Measurements from ENCODE around the gene RAB42. TPM values are rescaled to one million over a fixed set of nuclear protein-coding genes. Genes with fewer than 3 reads are reported as not detected.
"Not testable (repeated sequence)": the region's sequence is repeated elsewhere in the genome, so short reads cannot be mapped to it uniquely, and the experiment has no call there.

The RAB42 gene
- polyA plus RNA-seq, 3 donors, result 0.12 to 0.23 TPM; not detected in 1

DNA sequence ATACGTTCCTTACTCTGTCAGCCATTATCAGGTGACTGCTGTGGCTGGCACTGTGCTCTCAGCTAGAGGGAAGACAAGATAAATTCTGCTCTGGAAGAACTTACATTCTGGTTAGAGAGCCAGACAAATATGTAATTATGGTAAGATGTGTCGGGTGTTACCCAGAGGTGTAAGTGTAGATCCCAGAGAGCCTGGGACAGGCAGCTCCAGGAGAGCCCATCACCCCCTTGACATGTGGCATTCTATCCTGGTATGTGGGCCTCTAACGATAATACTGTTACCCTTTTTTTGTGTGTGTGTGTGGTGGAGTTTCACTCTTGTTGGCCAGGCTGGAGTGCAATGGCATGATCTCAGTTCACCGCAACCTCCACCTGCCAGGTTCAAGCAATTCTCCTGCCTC is 20.2 kb upstream of the RAB42 start:
- H3K36me3 ChIP-seq (replicated peaks in 1 of 2; ENCODE audit: control insufficient read depth in 1 of 2, insufficient read depth in 2 of 2, low read length in 2 of 2), result peaks cover 47 to 75% of the 10 kb centered on the region in 2 donors
- H3K27ac Mint-ChIP-seq, result peak overlapping the region in 1 of 7 donors; percentile 54
- DNase-seq, result no peak
- H3K4me1 ChIP-seq (ENCODE audit: control insufficient read depth in 1 of 2, insufficient read depth in 2 of 2, low read length in 2 of 2), result no peaks in the 10 kb centered on the region
- H3K4me3 Mint-ChIP-seq, result no peak overlapping the region
- no peak overlapping the region for H2AFZ ChIP-seq (ENCODE audit: insufficient read depth, low read depth, low read length, poor library complexity, severe bottlenecking)
- H3K4me1 Mint-ChIP-seq, result peaks cover under 1% of the 10 kb centered on the region
- TF ChIP-seq CTCF (IDR thresholded peaks at IDR 0.05), result no peak
- H4K20me1 ChIP-seq (ENCODE audit: insufficient read depth, low read length), result no peaks in the 10 kb centered on the region
- H3K27me3 Mint-ChIP-seq (ENCODE audit: low read depth in 3 of 3), result no peaks in the 10 kb centered on the region
- H3K27me3 ChIP-seq (ENCODE audit: control insufficient read depth in 2 of 2, insufficient read depth in 2 of 2, low read length in 2 of 2), result no peaks in the 10 kb centered on the region
- no peak overlapping the region for H3K9ac ChIP-seq (ENCODE audit: insufficient read depth, low read length, poor library complexity, severe bottlenecking)
- no peaks in the 10 kb centered on the region for H3K9me3 Mint-ChIP-seq
- H3K4me3 ChIP-seq (replicated peaks in 1 of 3; ENCODE audit: low read depth in 2 of 3, low read length in 3 of 3), result no peak overlapping the region
- H3K27ac ChIP-seq (ENCODE audit: low read depth in 1 of 2, low read length in 2 of 2), result no peak overlapping the region
- H3K79me2 ChIP-seq (ENCODE audit: insufficient read depth, low read length), result no peaks in the 10 kb centered on the region
- intact Hi-C loops (cut with micrococcal nuclease), result no loop called here
- WGBS (ENCODE audit: insufficient coverage), result 94% methylated on average over 2 of the region's 4 CpGs
- H3K4me2 ChIP-seq (replicated peaks; ENCODE audit: extremely low read depth, low read length, poor library complexity, severe bottlenecking), result no peak overlapping the region
- H3K36me3 Mint-ChIP-seq, result peaks cover 46 to 91% of the 10 kb centered on the region in 2 donors
- H3K9me3 ChIP-seq (replicated peaks in 1 of 2; ENCODE audit: control insufficient read depth in 1 of 2, insufficient read depth in 1 of 2, low read length in 2 of 2), result no peaks in the 10 kb centered on the region

DNA sequence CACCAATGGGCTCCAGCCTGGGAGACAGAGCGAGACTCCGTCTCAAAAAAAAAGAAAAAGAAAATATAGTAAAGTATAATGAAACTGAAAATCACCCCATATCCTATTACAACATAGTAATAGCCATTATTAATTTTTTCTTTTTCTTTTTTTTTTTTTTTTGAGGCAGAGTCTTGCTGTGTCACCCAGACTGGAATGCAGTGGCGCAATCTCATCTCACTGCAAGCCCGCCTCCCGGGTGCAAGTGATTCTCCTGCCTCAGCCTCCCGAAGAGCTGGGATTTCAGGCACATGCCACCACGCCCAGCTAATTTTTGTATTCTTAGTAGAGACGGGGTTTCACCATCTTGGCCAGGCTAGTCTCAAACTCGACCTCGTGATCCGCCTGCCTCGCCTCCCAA is 19.2 kb upstream of the RAB42 start:
- intact Hi-C loops (cut with micrococcal nuclease); H3K4me3 Mint-ChIP-seq; H3K27me3 Mint-ChIP-seq (ENCODE audit: low read depth in 3 of 3); H3K79me2 ChIP-seq (ENCODE audit: insufficient read depth, low read length); H3K9ac ChIP-seq (ENCODE audit: insufficient read depth, low read length, poor library complexity, severe bottlenecking); DNase-seq; H3K4me1 ChIP-seq (ENCODE audit: control insufficient read depth in 1 of 2, insufficient read depth in 2 of 2, low read length in 2 of 2); H3K9me3 ChIP-seq (replicated peaks in 1 of 2; ENCODE audit: control insufficient read depth in 1 of 2, insufficient read depth in 1 of 2, low read length in 2 of 2); H3K4me2 ChIP-seq (replicated peaks; ENCODE audit: extremely low read depth, low read length, poor library complexity, severe bottlenecking); H3K27ac ChIP-seq (ENCODE audit: low read depth in 1 of 2, low read length in 2 of 2); H3K27me3 ChIP-seq (ENCODE audit: control insufficient read depth in 2 of 2, insufficient read depth in 2 of 2, low read length in 2 of 2); H2AFZ ChIP-seq (ENCODE audit: insufficient read depth, low read depth, low read length, poor library complexity, severe bottlenecking); H4K20me1 ChIP-seq (ENCODE audit: insufficient read depth, low read length); H3K4me3 ChIP-seq (replicated peaks in 1 of 3; ENCODE audit: low read depth in 2 of 3, low read length in 3 of 3); H3K9me3 Mint-ChIP-seq: not testable (repeated sequence)
- Mint-ChIP-seq H3K27ac (peak overlapping the region in 4 of 7 donors; percentile 49 to 81 (median 67)), H3K36me3 (peaks cover 43 to 87% of the 10 kb centered on the region in 2 donors), H3K4me1 (peaks cover 11% of the 10 kb centered on the region)
- peaks cover 42 to 75% of the 10 kb centered on the region in 2 donors for H3K36me3 ChIP-seq (replicated peaks in 1 of 2; ENCODE audit: control insufficient read depth in 1 of 2, insufficient read depth in 2 of 2, low read length in 2 of 2)
- WGBS (ENCODE audit: insufficient coverage), result 74% methylated on average over 5 of the region's 12 CpGs

Measured in CD14-positive monocyte (primary cell).